SH-SY5Y (cell line): ENCODE results near the gene FASTKD2.

Source experiments
- GATA2 ChIP-seq: IDR thresholded peaks from 2 replicates; pipeline ENCODE4 v1.6.1; 2011; ENCODE audit warnings: mild to moderate bottlenecking, low read depth, low read length
- GATA3 ChIP-seq: IDR thresholded peaks from 2 replicates; pipeline ENCODE4 v1.6.1; 2011; ENCODE audit warnings: low read depth, mild to moderate bottlenecking, low read length, moderate library complexity

The FASTKD2 gene

DNA sequence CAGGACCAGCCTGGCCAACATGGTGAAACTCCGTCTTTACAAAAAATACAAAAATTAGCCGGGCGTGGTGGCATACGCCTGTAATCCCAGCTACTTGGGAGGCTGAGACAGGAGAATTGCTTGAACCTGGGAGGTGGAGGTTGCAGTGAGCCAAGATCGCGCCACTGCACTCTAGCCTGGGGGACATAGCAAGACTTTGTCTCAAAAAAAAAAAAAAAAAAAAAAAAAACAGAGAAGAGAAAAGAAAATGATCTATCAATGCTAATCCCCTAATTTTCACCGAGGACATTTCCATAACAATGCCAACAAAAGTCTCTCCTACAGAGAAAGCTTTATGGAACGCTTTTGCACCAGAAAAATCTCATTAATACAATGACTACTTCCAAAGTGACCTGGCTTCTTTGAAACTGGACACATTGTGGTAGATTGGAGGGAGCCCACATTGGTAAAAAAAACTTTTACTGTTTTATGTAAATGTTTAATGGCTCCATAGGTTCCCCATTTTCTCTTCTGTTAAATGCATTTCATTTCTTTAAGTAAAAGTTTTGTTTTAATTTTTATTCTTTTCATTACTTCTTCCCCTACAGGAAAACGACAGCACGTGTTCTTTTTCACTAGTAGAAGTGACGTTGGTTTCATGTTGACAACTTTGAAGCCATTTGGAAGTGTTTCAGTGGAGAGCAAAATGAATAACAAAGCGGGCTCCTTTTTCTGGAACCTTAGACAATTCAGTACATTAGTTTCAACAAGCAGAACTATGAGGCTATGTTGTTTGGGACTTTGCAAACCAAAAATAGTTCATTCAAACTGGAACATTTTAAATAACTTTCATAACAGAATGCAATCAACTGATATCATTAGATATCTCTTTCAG is 888 bp downstream of the FASTKD2 start:
- TF ChIP-seq GATA2, result no peak
- no peak for TF ChIP-seq GATA3

DNA sequence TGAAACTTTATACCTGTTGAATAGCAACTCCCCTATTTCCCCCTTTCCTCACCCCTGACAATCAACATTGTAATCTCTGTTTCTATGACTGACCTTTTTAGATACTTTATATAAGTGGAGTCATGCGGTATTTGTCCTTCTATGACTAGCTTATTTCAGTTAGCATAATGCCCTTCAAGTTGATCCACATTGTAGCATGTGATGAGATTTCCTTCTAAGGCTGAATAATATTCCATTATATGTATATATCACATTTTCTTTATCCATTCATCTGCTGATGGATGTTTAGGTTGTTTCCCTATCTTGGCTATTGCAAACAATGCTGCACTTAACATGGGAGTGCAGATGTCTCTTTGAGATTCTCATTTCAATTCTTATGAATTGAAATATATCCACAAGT is 9.5 kb downstream of the FASTKD2 start:
- no peak for TF ChIP-seq GATA3
- TF ChIP-seq GATA2, result no peak

DNA sequence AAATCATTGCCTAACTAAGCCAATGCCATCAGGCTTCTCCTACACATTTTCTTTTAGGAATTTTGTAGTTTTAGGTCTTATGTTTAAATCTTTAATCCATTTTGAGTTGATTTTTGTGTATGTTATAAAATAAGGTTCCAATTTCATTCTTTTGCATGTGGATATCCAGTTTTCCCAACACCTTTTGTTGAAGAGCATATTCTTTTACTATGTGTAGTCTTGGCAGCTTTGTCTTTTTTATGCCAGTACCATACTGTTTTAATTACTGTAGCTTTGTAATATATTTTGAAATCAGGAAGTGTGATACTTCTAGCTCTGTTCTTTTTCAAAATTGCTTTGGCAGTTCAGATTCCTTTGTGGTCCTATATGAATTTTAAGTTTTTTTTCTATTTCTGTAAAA is 11.0 kb downstream of the FASTKD2 start:
- TF ChIP-seq GATA3 (no peak), GATA2 (no peak)

DNA sequence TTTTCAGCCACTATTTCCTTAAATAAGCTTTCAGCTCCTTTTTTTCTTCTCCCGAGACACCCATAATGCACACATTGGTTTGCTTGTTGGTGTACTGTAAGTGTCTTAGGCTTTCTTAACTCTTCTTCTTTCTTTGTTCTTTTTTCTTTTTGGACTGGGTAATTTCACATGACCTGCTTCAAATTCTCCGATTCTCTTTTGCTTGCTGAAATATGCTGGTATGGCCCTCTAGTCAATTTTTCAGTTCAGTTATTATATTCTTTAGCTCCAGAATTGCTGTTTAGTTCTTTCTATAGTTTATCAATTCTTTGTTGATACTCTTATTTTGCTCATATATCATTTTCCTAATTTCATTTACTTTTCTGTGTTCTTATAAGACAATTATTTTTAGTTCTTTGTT is 15.3 kb downstream of the FASTKD2 start:
- TF ChIP-seq GATA2 (no peak), GATA3 (no peak)

DNA sequence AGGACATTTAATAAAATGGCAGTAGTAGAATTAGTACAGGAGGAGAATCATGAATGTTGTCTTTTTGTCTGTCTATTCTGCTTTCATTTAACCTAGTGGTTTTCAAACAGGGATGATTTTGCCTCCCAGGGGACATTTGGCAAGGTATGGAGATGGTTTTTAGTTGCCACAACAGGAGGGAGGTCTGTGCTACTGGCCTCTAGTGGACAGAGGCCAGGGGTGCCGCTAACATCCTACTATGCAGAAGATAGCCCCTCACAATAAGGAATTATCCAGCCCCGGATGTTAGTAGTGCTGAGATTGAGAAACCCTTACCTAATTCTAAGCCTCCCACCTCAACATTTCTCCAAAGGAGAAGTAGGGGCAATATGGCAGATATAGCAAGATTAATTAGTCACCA is 18.3 kb downstream of the FASTKD2 start:
- TF ChIP-seq GATA2 (no peak), GATA3 (no peak)

DNA sequence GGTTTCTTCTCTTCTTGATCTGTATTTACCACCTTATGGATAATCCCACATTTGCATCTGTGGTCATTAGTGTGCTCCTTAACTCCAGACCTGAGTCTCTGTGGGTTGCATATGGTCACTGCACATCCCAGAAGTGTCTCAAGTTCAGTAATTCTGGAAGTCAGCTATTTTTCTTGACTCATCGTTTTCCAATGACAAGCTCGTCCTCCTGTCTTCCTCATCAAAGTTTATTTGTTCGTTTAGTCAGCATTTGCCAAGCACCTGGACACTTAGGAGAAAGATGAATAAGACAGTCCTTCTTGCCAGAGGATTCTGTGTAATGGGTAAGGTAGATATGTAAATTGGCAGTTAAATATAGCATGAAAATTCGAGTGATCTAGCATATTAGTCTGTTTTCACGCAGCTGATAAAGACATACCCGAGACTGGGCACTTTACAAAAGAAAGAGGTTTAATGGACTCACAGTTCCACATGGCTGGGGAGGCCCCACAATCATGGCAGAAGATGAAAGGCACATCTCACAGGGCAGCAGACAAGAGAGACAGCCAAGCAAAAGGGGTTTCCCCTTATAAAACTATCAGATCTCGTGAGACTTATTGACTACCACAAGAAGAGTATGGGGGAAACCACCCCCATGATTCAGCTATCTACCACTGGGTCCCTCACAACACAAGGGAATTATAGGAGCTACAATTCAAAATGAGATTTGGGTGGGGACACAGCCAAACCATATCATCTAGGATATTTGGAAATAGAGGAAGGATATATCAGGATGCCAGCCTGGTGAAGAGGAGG is 19.4 kb downstream of the FASTKD2 start:
- TF ChIP-seq GATA2 (no peak), GATA3 (no peak)

DNA sequence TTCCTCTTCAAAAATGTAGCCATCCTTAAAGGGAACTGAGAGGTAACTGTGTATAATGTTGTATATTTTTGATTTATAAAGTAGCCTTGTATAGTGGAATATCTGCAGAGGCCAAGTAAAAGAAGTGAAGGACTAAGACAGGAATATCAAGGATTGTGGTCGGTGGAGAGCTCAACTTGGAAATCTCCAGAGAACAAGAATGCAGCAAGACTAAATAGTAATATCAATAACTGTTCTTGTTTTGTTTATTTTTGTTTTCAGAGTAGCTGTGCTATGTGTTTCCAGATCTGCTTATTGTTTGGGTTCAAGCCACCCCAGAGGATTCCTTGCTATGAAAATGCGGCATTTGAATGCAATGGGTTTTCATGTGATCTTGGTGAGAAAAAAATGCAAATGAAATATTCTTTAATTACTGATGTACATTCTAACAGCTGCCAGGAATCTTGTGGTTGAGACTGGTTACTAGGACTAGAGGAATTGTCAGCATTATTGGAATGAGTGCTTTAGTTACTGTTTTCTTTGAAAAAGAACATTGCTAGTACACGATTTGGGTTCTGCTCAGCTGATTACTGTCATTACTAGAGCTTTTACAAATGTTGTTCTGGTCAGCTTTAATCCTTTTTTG is 25.0 kb downstream of the FASTKD2 start:
- no peak for TF ChIP-seq GATA3
- TF ChIP-seq GATA2, result no peak

DNA sequence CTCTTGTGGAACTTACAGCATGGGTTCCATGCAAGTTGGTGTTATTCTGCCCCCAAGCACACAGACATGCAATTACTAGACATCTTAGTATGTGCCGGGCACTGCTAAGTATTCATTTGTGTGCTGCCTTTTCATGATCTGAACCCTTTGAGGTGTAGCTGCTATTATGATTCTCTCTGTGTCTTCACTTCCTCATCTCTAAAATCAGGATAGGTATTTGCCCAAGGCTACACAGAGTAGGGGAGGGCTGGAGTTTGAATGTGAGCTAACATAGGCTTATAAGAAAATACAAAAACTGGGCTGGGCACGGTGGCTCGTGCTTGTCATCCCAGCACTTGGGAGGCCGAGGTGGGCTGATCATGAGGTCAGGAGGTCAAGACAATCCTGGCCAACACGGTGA is 27.2 kb downstream of the FASTKD2 start:
- no peak for TF ChIP-seq GATA3
- TF ChIP-seq GATA2, result no peak

DNA sequence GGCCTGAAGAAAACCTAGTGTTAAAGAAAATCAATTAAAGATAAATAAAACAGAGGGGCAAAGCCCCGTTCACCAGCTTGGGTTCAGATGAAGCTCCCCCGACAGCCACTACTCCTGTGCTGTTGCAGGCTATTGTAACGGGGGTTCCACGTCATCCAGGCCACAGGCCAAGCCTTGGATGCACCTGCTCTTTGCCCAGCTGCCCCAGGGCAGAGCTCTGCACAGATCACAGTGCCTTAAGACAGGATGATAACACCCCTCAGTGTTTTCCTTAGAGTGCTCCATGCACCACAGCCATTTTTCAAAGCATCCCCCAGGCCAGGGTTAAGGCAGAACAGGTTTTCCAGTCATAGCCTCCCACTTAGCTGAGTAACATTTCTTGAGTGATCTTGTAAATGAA is 32.0 kb downstream of the FASTKD2 start:
- no peak for TF ChIP-seq GATA2
- TF ChIP-seq GATA3, result no peak

DNA sequence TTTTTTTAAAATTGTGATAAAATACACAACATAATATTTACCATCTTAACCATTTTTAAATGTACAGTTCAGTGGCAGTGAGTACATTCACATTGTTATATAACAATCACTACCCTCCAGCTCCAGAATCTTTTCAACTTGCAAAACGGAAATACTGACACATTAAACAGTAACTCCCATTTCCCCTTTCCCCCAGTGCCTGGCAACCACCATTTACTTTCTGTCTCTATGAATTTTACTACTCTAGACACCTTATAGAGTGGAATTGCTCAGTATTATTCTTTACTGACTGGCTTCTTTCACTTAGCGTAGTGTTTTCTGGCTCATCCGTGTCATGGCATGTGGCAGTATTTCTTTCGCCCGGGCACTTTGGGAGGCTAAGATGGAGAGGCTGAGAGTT is 32.6 kb downstream of the FASTKD2 start:
- TF ChIP-seq GATA3 (no peak), GATA2 (no peak)

DNA sequence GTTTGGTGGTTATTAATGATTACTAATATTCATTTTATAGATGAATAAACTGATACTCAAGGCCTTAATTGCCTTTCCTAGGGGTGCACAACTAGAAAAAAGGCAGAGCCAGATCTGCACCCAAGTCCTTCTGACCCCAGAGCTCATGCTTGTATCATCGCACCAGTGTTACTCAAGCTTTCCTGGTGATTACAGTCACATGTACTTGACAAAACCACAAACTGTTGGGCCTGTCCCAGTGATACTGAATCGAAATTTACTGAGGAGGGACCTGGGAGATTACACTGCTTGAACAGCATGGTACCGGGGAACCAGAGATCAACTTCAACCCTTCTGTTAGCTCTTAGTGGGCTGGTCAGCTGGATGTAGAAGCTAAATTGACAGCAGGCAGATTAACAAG is 33.7 kb downstream of the FASTKD2 start:
- no peak for TF ChIP-seq GATA2
- no peak for TF ChIP-seq GATA3

DNA sequence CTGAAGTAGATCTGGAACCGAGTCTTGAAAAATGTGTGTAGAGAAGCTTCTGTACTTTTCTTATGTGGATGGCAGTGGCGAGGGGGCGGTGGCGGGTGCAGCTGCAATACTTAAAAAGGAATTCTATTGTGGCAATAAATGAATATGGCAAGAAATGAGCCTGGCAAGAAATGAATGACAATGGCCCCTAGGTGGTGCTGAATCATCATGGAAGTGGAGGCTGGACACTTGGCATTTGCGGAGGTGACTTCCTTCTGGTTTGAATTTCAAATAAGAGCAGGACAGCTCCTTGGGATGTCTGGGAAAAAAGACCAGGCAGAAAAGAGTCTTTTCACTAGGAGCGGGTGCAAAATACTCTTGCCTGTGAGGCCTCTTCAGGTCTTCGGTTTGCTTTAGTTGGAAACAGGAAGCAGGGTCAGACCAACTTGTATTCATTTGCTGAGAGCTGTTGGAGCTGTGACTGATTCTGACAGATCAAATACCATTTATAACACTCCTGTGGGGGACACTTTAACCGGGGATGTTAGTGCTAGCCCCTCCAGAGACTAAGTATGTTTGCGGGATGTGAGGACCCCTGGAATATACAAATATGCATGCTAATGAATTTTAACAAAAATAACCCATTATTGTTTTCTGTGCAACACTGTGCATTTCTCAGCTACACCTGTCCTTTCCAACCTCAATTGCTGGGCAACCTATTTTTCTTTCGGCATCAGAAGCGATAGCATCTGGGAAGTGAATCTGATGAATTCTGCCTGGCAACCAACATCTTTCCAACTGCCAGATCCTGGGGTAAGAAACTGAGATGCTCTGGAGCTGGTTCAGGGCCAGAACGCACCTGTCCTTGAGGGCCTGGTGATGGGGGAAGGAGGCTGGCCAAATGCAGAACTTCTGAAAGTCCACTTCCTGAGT is 35.4 kb downstream of the FASTKD2 start:
- no peak for TF ChIP-seq GATA2

DNA sequence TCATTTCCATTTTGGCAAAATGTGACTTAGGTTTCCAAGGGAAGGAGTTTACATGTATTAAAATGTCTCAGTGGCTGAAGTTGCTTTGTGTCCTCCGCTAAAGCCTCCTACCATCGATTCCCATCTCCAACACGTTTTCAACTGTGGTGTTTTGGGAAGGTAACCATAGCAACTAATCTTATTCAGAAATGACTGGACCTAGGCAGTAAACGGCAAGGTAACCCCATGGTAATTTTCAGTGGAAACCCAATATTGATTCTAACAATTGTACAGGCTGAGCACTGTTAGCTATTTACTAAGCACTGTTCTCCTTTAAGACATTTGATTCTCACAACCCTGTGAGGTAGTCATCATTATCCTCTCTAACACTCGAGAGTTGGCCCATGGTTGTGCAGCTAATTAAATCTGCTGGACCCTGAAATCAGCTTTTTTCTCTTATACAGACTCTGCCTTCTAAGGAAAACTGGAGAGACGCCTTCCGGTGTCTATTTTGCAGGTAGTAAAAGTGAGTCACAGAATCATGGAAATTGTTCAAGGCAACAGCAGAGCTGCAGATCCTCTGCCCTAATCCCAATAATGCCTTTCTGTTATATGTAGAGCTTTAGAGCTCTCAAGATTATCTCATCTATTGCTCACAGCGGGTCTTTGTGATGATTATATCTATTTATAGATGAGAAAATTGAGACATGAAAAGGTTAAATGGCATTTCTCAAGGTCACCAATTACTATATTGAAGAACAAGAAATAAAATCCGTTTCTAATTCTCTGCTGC is 36.2 kb downstream of the FASTKD2 start:
- no peak for TF ChIP-seq GATA3
- TF ChIP-seq GATA2, result no peak

DNA sequence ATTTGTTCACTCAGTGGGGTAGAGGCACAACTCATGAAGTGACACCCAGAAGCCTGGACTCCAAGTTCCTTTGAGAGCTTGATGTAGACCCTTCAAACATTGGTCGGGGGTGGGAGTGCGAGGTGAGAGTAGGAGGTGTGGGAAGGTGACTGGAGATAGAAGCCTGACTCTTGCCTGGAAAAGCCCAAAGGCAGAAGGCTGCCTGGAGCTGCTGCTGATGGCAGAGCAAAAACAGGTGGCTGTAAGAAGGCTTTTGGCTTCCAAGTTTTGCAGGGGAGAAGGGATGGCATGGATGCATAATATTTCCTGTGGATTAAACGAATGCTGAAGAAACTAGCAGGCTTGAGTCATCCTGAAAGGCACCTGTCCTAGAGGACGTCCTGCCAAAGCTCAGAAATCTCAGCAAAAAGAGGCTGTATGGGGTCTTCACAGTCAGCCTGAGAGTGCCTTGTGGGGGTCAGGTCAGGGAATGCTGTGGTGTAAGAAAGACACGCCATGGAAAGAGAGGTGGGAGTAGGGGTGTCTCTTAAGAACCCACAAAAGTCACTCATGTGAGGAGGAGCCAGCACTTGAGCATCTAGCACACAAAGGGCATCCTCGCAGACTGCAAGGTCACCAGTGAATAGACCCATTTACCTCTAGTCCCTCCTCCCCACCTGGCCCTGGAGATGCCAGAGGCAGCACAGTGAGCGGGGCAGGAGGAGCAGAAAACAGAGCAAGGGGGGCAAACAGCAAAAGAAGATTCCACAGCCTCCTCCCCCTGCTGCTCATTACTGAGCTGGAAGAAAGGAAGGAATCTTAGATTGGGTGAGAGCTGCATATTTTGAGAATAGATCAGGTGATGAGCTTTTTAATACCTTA is 37.5 kb downstream of the FASTKD2 start:
- no peak for TF ChIP-seq GATA2
- no peak for TF ChIP-seq GATA3
